HG03280 (cell line): ENCODE data around the gene SPTY2D1.
"Not testable (repeated sequence)": the region's sequence is repeated elsewhere in the genome, so short reads cannot be mapped to it uniquely, and the experiment has no call there.

Source experiments
- ATAC-seq: cut with Tn5 transposase; IDR thresholded peaks from one replicate; pipeline ENCODE4 v1.9.1; 2021; ENCODE audit warnings: mild to moderate bottlenecking, moderate library complexity; ENCODE audit not compliant: unreplicated experiment

SPTY2D1 gene

DNA sequence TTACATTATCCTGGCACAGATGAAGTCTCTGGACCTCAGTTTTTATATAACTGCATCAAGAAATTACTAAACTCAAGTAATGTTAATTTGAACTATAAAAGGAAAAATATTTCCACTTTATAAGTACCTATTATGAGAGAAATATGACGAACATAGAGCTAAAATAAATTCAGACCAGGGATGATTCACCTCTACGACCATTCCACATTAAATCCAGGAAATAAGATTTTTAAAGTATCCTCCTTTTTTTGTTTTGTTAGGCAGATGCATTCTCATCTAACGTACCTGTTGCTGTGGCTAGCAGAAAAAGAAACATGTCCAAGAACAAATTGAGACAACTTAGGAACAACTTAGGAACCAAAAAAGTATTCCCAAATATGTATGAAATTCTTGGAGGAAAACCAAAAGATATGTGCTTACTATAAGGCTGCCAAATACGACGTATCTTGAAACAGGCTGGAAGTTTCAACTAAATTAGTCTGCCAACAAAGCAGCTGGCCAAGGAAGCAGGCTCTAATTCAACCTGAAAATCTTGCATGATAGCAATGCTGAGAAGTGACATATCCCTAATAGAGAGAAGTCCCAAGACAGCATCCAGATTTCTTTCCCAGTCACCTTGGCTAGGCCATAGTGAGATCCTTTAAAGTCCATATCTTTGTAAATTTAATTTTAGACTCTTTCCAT, 15.7 kb downstream of the SPTY2D1 start:
- ATAC-seq, result no peak

DNA sequence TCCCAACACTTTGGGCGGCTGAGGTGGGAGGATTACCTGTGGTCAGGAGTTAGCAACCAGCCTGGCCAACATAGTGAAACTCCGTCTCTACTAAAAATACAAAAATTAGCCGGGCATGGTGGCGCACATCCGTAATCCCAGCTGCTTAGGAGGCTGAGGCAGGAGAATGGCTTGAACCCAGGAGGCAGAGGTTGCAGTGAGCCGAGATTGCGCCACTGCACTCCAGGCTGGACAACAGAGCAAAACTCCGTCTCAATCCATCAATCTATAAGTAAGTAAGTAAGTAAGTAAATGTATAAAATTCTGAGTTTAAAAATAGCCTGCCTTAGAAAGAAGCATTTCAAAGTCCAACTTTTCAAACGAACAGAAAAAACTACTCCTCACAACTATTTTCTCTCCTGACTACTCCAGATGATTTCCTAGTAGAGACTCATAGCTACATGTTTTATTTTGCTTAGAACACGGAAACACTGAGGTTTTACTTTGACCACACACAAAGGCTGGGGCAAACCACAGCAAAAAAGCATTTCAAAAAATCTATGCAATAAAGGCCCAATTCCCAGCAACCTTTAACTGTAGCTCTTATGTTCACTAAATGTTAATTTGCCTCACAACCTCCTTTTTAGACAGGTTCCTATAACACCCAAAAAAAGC, 16.3 kb downstream of the SPTY2D1 start:
- no peak for ATAC-seq

DNA sequence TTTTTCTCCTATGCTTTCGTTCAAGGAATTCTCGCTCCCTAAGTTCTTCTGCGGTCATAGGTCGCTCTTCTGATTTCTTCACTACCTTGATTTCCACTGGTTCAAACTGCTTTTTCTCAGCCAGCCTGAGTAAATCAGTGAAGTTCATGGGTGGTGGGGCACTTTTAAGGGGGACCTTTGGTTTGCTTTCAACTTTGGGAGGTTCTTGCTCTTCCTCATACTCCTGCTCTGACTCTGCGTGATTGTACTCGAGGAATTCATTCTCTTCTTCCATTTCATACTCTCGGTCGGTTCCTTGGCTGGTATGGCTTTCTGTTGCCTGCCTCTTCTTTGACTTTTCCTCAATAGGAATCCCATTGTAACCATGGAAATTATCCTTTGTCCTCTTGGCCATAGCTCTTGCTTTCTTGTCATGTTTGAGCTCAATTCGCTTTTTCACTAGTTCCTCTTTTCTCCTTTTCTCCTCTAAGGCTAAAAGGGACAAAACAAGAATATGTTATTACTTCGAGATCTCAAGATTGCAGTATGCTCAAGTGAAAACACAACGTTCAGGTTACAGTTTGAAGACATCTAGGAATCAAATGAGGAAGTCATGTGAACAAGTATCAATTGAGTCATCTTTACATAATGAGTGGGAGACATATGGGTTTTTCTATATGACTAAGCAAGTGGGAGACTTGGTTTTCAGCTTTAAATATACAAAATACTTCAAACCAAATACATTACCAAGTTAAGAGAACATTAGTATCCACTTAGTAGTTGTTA, 18.3 kb downstream of the SPTY2D1 start:
- peak; percentile 89 for ATAC-seq

DNA sequence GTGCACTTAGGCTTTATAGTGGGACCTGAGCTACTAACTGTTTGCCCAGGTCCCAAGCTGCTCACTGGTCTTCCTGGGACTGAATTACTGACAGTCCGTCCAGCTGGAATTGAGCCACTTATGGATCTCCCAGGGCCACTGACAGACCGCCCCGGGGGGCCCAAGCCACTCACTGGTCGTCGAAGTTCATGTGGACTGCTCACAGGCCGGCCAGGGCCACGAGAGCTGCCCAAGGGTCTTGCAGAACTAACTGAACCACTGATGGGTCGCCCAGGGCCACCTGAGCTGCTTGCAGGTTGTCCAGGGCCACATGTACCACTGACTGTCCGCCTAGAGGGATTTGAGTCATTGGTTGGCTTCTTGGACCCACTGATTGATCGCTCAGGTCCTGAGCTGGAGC, 19.5 kb downstream of the SPTY2D1 start:
- no peak for ATAC-seq

DNA sequence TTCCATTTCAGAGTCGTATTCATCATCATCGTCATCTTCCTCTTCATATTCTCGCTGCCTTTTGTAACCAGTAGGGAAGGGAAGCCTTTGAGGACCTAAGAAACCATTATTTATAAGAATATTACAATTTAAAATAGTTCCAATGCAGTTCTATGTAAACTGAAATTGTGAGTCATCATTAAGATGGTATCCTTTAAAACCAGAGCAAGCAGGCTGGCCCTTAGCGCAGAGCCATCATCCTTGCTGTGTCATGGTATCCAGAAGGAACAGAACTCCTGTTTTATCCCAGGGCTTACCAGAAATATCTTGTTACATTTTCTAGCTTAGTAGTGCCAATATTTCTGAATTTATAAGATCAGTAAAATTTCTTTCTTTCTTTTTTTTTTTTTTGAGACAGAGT, 21.7 kb downstream of the SPTY2D1 start:
- no peak for ATAC-seq

DNA sequence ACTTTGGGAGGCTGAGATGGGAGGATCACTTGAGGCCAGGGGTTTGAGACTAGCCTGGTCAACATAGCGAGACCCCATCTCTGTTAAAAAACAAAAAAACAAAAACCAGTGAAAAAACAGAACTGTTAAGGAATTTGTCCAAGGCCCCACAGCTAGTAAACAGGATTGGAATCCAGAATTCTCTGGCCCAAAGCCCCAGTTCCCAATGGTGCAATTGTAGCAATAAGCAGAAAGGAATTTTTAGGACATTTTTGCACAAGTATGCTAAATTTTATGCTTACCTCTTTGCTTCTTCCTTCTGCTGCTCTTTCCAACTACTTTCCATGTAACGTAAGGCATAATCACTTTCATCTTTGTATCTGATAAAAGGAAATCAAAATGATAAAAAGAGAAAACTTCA, 22.9 kb downstream of the SPTY2D1 start:
- ATAC-seq, result no peak

DNA sequence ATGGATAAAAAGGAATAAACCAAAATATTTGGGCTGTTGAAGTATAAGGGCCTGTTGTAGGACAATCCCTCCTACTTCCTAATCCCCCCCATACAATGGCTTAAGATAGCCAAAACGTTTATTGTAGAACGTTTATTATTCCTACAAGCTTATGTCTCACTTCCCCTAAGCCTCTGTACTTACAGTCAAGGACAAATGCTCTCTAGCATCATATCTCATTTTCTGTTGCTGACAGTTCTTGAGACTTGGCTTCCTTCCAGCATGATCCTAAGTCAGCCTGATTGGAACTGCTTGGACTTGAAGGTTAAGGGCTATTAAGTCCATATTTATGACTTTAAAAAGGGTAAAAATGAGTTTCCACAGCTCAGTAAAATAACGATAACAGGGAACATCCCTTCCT, 25.8 kb downstream of the SPTY2D1 start:
- no peak for ATAC-seq

DNA sequence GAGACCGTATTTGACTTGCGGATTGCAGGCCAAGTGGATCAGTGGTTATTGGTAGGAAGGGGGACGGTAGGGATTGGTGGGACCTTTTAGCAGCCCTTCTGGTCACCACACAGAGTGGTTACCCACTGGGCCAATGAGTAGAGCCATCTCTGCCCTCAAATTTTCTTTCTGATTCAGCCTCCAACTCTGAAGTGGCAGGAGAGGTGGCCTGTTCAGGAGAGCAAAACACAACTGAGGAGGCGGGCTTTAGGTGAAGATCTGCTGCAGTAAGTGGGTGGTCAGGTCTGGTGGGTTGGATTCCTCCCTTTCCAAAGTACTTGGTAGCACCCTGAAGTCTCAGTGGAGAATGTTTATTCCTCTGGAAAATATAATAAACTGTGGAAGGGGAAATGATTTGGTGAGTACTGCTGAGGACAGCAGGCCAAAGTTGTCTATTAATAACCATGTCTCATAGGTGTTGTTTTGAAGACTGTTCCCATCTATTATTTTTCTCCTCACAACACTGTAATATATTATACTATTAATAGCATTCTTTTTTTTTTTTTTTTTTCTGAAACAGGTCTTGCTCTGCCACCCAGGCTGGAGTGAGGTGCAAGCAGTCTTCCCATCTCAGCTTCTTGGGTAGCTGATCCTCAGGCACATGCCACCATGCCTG, 33.1 kb downstream of the SPTY2D1 start:
- ATAC-seq, result no peak

DNA sequence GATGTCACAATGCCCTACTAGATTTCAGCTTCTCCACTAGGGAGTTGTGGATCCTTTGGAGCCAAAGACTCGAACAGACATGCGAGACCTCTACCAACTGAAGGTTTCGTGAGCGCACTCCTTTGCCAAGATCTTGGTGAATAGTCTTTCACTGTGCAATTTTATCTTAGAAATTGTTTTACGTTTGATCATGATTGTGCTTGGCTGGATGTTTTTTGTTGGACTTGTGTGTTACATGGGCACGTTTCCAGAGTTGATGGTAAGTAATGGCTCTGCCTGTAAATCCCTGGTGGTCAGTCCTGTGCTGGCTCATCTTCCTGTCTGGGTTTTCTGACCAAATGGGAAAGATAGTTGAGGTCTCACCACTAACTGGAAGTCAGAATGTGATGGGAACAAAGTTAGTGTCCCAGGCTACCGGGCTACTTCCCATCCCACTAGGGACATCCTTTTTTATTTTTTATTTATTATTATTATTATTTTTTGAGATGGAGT, 34.4 kb downstream of the SPTY2D1 start, which contains the start of gene MISFA:
TSS of gene MISFA (plus strand) at position 51 of the 492 bp plus-strand sequence. CDS start at position 191, 140 bp downstream.
- ATAC-seq, result no peak

DNA sequence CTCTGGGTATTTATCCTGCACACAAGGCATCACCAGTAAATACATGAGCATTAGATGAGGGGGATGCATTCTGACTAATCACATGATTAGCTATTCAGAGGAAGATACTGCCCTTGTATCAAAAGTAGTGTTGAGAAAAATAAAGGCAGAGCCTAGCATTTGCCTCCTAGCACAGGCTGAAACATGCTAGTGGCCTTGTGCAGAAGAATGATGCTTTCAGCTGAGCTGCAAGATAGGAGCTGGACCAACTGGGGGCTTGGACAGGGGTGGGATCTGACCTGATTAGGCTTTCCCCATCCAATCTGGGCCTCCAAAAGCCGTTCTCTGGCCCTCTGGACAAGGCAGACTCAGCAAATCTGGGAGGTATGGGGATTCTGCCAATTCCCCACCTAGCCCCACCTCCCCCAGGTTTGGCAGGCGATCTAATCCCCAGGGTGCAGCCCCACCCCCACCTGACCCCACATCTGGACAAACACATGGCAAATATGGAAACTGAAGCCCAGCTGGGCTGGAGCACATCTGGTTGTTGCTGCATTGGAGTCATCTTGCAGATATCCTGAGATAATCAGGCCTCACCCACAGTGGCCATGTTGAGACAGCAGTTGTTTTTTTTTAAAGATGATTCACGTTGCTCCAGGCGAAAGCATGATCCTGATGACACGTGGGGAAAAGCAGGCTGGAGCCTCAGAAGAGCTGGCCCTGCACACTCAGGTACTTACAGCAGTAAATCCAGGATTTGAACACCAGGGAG, 39.0 kb downstream of the SPTY2D1 start:
- no peak for ATAC-seq

DNA sequence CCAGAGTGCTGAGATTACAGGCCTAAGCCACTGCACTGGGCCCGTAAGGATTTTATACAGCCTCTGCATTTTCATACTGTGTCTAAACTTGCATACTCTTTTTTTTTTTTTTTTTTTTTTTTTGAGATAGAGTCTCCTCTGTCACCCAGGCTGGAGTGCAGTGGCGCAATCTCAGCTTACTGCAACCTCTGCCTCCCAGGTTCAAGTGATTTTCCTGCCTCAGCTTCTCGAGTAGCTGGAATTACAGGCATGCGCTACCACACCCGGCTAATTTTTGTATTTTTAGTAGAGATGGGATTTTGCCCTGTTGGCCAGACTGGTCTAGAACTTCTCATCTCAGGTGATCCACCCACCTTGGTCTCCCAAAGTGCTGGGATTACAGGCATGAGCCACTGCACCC, 40.1 kb downstream of the SPTY2D1 start:
- not testable (repeated sequence) for ATAC-seq

DNA sequence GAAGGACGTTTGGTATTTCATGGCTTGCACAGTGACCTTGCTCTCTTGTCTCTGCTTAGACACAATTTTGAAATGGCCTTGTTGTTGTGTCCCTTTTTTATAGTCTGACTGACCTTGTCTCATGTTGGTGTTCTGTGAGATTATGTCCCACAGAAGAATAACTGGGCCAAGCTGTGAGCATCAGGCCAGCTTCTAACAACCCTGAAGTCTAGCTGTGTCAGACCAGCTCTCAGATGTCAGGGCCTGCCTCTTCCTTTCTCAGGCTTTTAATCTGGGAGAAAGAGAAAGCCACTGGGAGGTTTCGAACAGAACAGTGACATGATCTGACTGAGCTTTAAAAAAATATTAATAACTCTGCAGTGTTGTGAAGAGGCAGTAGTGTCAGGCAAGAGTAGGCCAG, 43.6 kb downstream of the SPTY2D1 start:
- ATAC-seq, result no peak

DNA sequence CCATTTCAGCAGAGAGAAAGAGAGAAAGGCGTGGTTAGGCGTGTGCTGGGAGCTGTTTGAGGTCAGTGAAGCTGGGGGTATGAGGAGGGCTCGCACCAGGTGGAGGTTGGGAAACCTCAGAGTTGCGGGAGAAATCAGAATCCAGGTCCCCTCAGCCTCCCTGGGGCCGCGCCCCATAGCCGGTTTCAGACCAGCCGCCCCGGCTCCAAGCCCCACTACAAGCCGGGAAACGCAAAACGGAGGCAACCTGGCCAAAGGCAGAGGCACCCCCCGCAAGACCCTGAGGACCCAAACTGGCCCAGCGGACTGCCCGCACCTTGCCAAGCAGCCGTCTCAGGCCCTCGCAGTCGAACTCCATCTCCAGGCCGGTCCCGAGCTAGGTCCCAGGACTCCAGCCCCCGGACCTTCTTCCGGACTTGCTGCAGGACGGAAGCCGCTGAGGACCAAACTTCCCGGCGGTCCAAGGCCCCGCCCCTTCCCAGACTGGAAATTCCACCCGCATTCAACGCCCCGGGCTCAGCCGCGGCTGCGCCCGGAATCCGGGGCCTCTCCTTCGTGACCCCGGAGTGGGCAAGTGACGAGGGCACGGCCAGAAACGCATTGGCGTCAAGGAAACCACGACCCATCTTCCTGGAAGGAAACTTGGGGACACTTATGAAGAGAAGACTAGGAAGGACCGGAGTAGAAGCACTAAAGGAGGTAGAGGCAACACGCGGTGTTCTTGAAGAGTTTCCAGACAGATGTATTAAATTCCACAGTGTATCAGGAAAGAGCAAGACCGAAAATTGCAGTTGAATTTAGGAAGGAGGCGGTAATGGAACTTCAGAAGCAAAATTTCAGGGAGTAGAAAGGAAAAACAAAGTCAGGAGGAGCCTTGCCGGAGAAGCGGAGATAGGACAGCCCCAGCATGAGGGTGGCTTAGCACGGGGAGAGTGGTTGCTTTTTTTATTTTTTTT, 45.6 kb downstream of the SPTY2D1 start, which contains the start of gene UEVLD:
TSS of gene UEVLD (minus strand) at position 438 of the 956 bp plus-strand sequence. CDS start at position 358, 80 bp downstream.
- ATAC-seq, result peak; percentile 67

DNA sequence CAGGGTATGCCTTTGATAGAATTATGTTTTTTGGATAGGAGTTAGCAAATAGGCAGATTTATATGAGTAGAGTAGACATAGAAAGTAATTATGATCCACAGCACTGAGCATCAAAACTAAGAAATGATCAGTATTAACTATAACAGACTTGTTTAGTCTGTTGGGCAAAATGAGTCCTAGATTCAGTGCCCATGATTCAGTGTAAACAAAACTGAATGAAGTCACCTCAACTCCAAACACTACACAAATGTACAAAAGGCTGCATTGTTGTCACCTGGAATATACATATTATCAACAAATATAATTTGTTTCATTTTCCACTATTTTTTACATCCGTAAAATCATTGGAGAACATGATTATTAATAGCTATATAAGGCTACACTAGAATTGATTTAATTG, 52.3 kb downstream of the SPTY2D1 start:
- no peak for ATAC-seq

DNA sequence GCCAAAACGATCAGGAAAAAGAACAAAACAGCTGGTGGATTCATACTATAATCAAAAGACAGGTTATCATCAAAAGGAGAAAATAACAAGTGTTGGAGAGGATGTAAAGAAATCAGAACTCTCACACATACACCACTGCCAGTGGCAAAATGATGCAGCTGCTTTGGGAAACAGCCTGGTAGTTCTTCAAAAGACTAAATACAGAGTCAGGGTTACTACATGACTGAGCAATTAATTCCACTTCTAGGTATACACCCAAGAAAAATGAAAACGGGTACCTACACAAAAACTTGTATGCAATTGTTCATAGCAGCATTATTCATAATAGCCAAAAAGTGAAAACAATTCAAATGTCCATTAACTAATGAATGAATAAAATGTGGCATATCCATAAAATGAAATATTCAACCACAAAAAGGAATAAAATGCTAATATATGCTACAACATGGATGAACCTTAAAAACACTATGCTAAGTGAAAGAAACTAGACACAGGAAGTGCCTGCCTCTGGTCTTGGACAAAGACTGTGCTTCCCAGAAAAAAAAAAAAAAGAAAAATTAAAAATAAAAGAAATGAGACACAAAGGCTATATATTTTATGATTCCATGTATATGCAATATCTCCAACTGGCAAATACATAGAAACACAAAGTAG, 53.9 kb downstream of the SPTY2D1 start:
- no peak for ATAC-seq

DNA sequence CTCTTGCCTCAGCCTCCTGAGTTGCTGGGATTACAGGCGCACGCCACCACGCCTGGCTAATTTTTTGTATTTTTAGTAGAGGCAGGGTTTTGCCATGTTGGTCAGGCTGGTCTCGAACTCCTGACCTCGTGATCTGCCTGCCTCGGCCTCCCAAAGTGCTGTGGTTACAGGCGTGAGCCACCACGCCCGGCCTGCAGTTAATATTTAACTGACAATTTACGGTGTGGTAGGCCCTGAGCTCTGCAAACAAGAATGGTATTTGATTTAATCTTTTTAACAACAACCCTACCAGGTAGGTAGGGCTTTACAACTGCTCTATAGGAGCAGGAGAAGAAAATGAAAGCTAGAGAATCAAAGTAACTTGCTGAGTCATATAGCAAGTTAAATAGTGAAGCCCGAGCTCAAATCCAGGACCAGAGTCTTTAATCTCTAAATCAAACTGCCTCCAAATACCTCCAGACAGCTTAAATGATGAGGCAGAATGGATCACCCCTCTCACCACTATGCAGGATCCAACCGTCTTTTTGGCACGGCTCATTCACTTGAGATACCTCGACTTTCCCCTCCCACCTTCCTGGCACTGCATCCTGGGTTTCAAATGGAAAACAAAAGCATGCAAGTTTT, 55.1 kb downstream of the SPTY2D1 start:
- no peak for ATAC-seq

DNA sequence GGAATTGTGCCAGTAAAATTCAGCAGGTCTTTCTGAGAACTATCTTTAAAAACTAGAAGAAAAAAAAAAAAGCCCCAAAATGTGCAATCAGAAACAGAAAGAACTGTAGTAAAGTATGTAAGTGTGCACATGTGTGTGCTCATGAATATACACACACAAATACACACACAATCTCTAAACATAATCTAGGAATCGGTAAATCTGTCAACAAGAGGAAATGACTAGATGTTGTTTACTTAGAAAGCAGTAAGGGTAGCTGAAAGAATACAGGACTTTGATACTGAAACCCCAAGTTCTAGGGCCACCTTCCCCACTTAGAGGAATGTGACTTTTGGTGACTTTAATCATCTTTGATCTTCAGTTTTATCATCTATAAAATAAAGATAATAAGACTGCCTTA, 58.8 kb downstream of the SPTY2D1 start:
- ATAC-seq, result no peak

DNA sequence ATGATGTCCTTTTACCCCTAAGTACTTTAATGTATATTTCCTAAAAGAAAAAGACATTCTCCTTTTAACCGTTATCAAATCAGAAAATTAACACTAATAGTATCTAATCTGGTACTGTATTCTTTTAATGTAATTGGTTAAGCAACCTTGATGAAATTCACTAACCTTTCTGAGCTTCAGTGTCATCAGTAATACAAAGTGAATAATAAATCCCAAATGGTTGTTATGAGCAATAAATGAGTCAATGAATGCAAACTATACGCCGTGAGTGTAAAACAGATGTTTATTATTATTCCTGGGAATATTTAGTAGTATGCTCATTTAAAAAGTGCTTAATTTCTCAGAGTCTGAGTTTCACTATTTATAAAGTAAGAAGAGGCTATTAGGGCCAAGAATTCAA, 67.1 kb downstream of the SPTY2D1 start:
- no peak for ATAC-seq
